ENCODE results near the gene ALG12. TPM values are rescaled to one million over a fixed set of nuclear protein-coding genes. Genes with fewer than 3 reads are reported as not detected.

ALG12 gene
- total and polyA plus RNA-seq, 2 of the 13 experiments (the other 11 are each of a cell fraction or from before 2014, with no cell fraction given): 7.8 to 15.8 TPM

GRCh38 chr22:49934891-49935557 is 16.8 kb upstream of the ALG12 start:
- H3K27ac ChIP-seq (ENCODE audit: extremely low read length, insufficient read depth, low read length): no peak overlapping the region
- no peak for ATAC-seq
- no TSS peak for BruUV-seq (replicated peaks)
- H3K27me3 ChIP-seq (ENCODE audit: control insufficient read depth in 1 of 2, insufficient read depth in 2 of 2, low read length in 2 of 2): peaks cover 0 to 6% of the 10 kb centered on the region in 2 experiments; a peak in 4 of 5 replicates
- no peak for FAIRE-seq
- peak overlapping the region; percentile 76 for H3K4me2 ChIP-seq (ENCODE audit: low read depth, low read length)
- no peaks in the 10 kb centered on the region for H3K36me3 ChIP-seq (replicated peaks in 1 of 2; ENCODE audit: control insufficient read depth in 1 of 2, insufficient read depth in 2 of 2, low read length in 2 of 2)
- intact Hi-C loops (cut with micrococcal nuclease; ENCODE audit: unreplicated experiment) (loop anchor here (5.0 kb wide), 1 partner anchor 32 kb away; no protein-coding TSS in a partner anchor), in situ Hi-C loops (cut with HindIII; ENCODE audit: extremely low pct_ligation_motif_present, low pct_unique_long_range_greater_than_20kb) (loop anchor here (5.0 kb wide), 3 partner anchors 32 to 97 kb away; no protein-coding TSS in a partner anchor)
- no peaks in the 10 kb centered on the region for H4K20me1 ChIP-seq (ENCODE audit: insufficient read depth, low read length)
- no peaks in the 10 kb centered on the region for H3K9me3 ChIP-seq (ENCODE audit: low read length)
- ChIA-PET POLR2A (interaction anchor here (0.6 to 10.5 kb wide), 4 partner anchors 17 to 175 kb away, joined by 3 to 283 read pairs (median 63); partner anchors contain the start of gene PIM3), CTCF (ENCODE audit: low intra/inter-chr PET ratio, low total read pairs) (no interaction called here)
- 20% methylated on average over 20 of the region's 56 CpGs for WGBS (ENCODE audit: low lambda C conversion rate)
- TF ChIP-seq PLSCR1 (CRISPR knock-in tag; IDR thresholded peaks at IDR 0.05; ENCODE audit: borderline replicate concordance) (no peak), MLLT10 (CRISPR knock-in tag; IDR thresholded peaks at IDR 0.05) (no peak), SRSF1 (optimal IDR thresholded peaks at IDR 0.05; ENCODE audit: low read depth, low read length) (peak; percentile 34), AGO2 (optimal IDR thresholded peaks at IDR 0.05; ENCODE audit: low read depth, low read length) (no peak), ZNF564 (CRISPR knock-in tag; IDR thresholded peaks at IDR 0.05) (no peak), ZNF563 (CRISPR knock-in tag; IDR thresholded peaks at IDR 0.05) (no peak), ZNF841 (CRISPR knock-in tag; IDR thresholded peaks at IDR 0.05; ENCODE audit: borderline replicate concordance) (no peak), AGO1 (IDR thresholded peaks at IDR 0.05; ENCODE audit: low read depth, low read length, poor library complexity, severe bottlenecking) (no peak), MAZ (IDR thresholded peaks at IDR 0.05; ENCODE audit: borderline replicate concordance, low read depth, low read length) (0 out of 2 replicates have a peak, but pooled peaks have one; percentile 17), MAZ (CRISPR knock-in tag; IDR thresholded peaks at IDR 0.05; ENCODE audit: low read depth) (no peak), TFAP4 (IDR thresholded peaks at IDR 0.05; ENCODE audit: borderline replicate concordance, low read depth) (peak; percentile 53; the same call in 1 of the 2 replicates), ATM (IDR thresholded peaks at IDR 0.05; ENCODE audit: borderline replicate concordance) (no peak), ZFP91 (CRISPR knock-in tag; IDR thresholded peaks at IDR 0.05; ENCODE audit: borderline replicate concordance) (no peak), TBP (CRISPR knock-in tag; IDR thresholded peaks at IDR 0.05) (no peak), HINFP (CRISPR knock-in tag; IDR thresholded peaks at IDR 0.05; ENCODE audit: low read depth) (no peak), CCDC6 (CRISPR knock-in tag; IDR thresholded peaks at IDR 0.05) (no peak), ZMAT3 (CRISPR knock-in tag; conservative IDR thresholded peaks at IDR 0.05) (no peak), ZNF354B (CRISPR knock-in tag; IDR thresholded peaks at IDR 0.05) (no peak)
- H3K79me2 ChIP-seq (ENCODE audit: insufficient read depth, low read length): no peaks in the 10 kb centered on the region
- peak overlapping the region in 2 of 3 experiments; percentile 38 to 65; a peak in 4 of 6 replicates for H3K4me3 ChIP-seq (replicated peaks in 1 of 3; ENCODE audit: insufficient read depth in 1 of 3, low read depth in 2 of 3, low read length in 3 of 3)
- H2AFZ ChIP-seq (ENCODE audit: low read length): no peak overlapping the region
- no peak for DNase-seq (ENCODE audit: low spot score)
- H3K4me1 ChIP-seq (ENCODE audit: insufficient read depth, low read length): peaks cover 83% of the 10 kb centered on the region
- H3K9ac ChIP-seq (ENCODE audit: insufficient read depth, low read depth, low read length): peak overlapping the region; percentile 65; the same call in 1 of the 2 replicates
